ENCODE results near the gene HECTD1. TPM values are rescaled to one million over a fixed set of nuclear protein-coding genes. Genes with fewer than 3 reads are reported as not detected.

Gene HECTD1
- total RNA-seq, 1 experiment from 2014 or later = 160 TPM

- TF ChIP-seq MAX (IDR thresholded peaks at IDR 0.05) (no peak), ELF1 (IDR thresholded peaks at IDR 0.05; ENCODE audit: borderline replicate concordance, low read depth) (no peak), FOSL1 (IDR thresholded peaks at IDR 0.05; ENCODE audit: low read depth) (no peak), CTCF (IDR thresholded peaks at IDR 0.05 in 2 of 3, conservative IDR thresholded peaks at IDR 0.05 in 1 of 3; ENCODE audit: borderline replicate concordance in 1 of 3, insufficient read depth in 1 of 3, low read depth in 2 of 3, low read length in 2 of 3) (no peak), TCF7L2 (IDR thresholded peaks at IDR 0.05; ENCODE audit: borderline replicate concordance, extremely low read depth, insufficient read depth, insufficient read length) (no peak), SRF (IDR thresholded peaks at IDR 0.05; ENCODE audit: low read depth) (no peak), ZNF274 (IDR thresholded peaks at IDR 0.05; ENCODE audit: low read depth, low read length) (no peak)
Measured at GRCh38 chr14:31222834-31223233, 15.2 kb upstream of the HECTD1 start (continued).

- POLR2A ChIA-PET = no interaction called here
- no TSS peak for BruUV-seq (replicated peaks)
- Histone ChIP-seq H3K4me1 (ENCODE audit: control insufficient read depth in 1 of 2, insufficient read depth in 2 of 2, low read length in 2 of 2) (no peaks in the 10 kb centered on the region), H2AFZ (ENCODE audit: low read depth, low read length, poor library complexity, severe bottlenecking) (no peak overlapping the region), H3K4me3 (replicated peaks in 1 of 2; ENCODE audit: low read depth in 1 of 2, low read length in 2 of 2) (no peak overlapping the region), H3K9ac (ENCODE audit: low read length) (no peak overlapping the region), H3K9me2 (ENCODE audit: insufficient read depth) (no peaks in the 10 kb centered on the region), H4K20me1 (ENCODE audit: insufficient read depth) (no peaks in the 10 kb centered on the region), H3K36me3 (ENCODE audit: control insufficient read depth in 1 of 2, insufficient read depth in 2 of 2, low read length in 2 of 2) (no peaks in the 10 kb centered on the region), H3K9me3 (ENCODE audit: control insufficient read depth in 1 of 2, insufficient read depth in 1 of 2, low read depth in 1 of 2, low read length in 2 of 2) (no peaks in the 10 kb centered on the region), H3K79me2 (ENCODE audit: insufficient read depth, low read length) (no peaks in the 10 kb centered on the region), H3K27ac (ENCODE audit: low read depth, low read length) (no peak overlapping the region), H3K27me3 (ENCODE audit: insufficient read depth, low read length) (no peaks in the 10 kb centered on the region), H3K4me2 (ENCODE audit: low read length) (no peak overlapping the region)
- intact Hi-C loops (cut with micrococcal nuclease) = no loop called here
- RAD21 ChIA-PET (ENCODE audit: low non-redundant PET in 1 of 2, low total read pairs in 2 of 2, uncharacterized antibody in 2 of 2, unreplicated experiment in 2 of 2) = no interaction called here
- CTCF ChIA-PET = no interaction called here
- TF ChIP-seq SRF (IDR thresholded peaks at IDR 0.05; ENCODE audit: low read depth) = no peak
- DNase-seq (ENCODE audit: low read depth, low spot score) (no peak), ATAC-seq (no peak)
Measured at GRCh38 chr14:31221266-31221665, 13.7 kb upstream of the HECTD1 start.

Measured in HCT116 (cell line).